Body of pancreas (tissue), 4 donors: ENCODE measurements around the gene HOXC10.

Experiments used
- POLR2A ChIP-seq, 3 donors: fragments of 450-650 bp; IDR thresholded peaks; one replicate each; pipeline ENCODE4 v1.6.1; 2016; ENCODE audit warnings: antibody characterized with exemption in 3 of 3, mild to moderate bottlenecking in 2 of 3
- TF ChIP-seq, protein P1 (sequence below), 7 experiments: fragments of 450-650 bp in 4 of 7; fragments of 200-600 bp in 3 of 7; sonication (generic) in 3 of 7; IDR thresholded peaks; one replicate each; pipeline ENCODE4 v1.5.1; 2016 to 2019; ENCODE audit warnings: antibody characterized with exemption in 7 of 7

DNA sequence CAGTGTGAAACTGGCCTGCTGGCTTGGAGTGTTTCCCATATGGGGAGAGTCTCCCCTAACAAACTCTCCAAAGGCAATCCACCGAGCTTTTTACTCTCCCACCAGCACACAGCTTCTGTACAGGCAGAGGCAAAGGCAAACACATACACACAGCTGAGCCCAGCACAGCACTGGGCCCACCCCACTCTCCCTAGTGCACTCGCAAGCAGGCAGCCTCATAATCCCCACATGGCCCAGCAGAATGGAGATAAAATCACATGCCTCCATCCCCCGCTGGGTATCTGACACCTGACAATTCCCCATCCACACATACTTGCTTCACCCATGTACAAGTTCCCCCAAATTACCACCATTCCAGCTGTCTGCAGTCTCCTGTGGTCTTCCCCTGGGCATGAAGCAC lies 26.8 kb upstream of the HOXC10 start:
- TF ChIP-seq, protein P1, sequence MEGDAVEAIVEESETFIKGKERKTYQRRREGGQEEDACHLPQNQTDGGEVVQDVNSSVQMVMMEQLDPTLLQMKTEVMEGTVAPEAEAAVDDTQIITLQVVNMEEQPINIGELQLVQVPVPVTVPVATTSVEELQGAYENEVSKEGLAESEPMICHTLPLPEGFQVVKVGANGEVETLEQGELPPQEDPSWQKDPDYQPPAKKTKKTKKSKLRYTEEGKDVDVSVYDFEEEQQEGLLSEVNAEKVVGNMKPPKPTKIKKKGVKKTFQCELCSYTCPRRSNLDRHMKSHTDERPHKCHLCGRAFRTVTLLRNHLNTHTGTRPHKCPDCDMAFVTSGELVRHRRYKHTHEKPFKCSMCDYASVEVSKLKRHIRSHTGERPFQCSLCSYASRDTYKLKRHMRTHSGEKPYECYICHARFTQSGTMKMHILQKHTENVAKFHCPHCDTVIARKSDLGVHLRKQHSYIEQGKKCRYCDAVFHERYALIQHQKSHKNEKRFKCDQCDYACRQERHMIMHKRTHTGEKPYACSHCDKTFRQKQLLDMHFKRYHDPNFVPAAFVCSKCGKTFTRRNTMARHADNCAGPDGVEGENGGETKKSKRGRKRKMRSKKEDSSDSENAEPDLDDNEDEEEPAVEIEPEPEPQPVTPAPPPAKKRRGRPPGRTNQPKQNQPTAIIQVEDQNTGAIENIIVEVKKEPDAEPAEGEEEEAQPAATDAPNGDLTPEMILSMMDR (IDR thresholded peaks at IDR 0.05): no peak
- TF ChIP-seq POLR2A (IDR thresholded peaks at IDR 0.05): no peak
